ENCODE data around the gene NSUN3.
"Not testable (repeated sequence)": the region's sequence is repeated elsewhere in the genome, so short reads cannot be mapped to it uniquely, and the experiment has no call there.

NSUN3 gene

DNA sequence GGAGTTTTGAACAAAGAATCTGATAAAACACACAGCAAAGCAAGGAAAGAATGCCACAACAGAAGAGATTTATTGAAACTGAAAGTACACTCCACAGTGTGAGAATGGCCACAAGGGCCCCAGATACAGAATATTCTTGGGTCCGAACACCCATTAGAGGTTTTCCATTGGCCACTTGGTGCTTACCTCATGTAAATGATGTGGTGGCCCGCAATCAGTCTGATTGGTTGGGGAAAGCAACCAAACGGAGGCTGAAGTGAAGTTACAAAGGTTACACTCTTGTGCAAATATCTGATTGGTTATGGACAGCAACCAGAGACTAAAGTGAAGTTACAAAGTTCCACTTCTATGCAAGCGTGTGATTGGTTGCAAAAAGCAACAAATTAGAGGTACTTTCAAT is 20.4 kb downstream of the NSUN3 start:
- Histone ChIP-seq H3K36me3 (ENCODE audit: insufficient read depth, low read length) (peaks cover 3% of the 10 kb centered on the region; the same call in 1 of the 2 replicates), H3K4me1 (ENCODE audit: insufficient read depth, low read length) (peaks cover 4% of the 10 kb centered on the region; the same call in 1 of the 2 replicates), H3K9ac (ENCODE audit: low read depth, low read length) (no peak overlapping the region), H3K9me3 (ENCODE audit: control insufficient read depth, insufficient read depth, low read length) (no peaks in the 10 kb centered on the region)

DNA sequence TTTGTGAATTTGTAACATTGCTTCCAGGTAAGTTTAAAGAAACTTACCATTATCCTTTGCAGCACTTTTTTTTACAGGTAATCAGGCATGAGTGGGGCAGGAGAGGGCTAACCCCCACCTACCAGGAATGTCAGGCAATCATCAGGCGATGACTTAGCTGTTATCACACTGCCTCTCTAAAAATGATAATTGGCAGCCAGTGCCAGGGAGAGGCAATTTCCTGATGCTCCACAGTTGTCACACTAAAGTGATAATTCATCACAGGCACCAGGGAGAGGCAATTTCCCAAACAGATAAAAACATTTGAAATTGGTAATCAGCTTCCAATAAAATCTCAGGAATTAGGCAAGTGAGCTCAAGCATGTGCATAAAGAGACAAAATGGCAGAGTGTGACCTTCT is 26.3 kb downstream of the NSUN3 start:
- Histone ChIP-seq H3K4me1 (ENCODE audit: insufficient read depth, low read length) (no peaks in the 10 kb centered on the region), H3K36me3 (ENCODE audit: insufficient read depth, low read length) (no peaks in the 10 kb centered on the region; the same call in 1 of the 2 replicates), H3K9ac (ENCODE audit: low read depth, low read length) (no peak overlapping the region; the same call in 1 of the 2 replicates), H3K9me3 (ENCODE audit: control insufficient read depth, insufficient read depth, low read length) (no peaks in the 10 kb centered on the region)

DNA sequence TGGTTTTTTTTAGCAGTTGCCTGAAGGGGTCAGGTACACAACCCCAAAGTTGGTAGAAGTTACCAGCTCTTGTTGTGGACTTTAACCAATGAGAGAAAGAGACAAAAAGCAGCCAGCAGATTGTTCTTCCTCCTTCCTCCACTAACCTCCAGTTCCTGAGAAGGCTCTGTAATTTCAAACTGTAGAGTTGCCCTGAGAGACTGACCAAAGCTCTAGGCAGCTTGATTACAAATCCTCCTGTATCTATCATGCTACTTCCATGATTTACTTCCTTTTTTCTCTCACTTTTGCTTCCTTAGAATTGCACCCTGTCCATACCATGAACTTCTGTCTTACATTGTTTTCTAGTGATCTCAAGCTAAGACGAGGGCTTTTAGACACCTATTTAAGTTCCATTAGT is 29.2 kb downstream of the NSUN3 start:
- H3K9me3 ChIP-seq (ENCODE audit: control insufficient read depth, insufficient read depth, low read length): no peaks in the 10 kb centered on the region
- no peaks in the 10 kb centered on the region for H3K36me3 ChIP-seq (ENCODE audit: insufficient read depth, low read length)
- H3K9ac ChIP-seq (ENCODE audit: low read depth, low read length): no peak overlapping the region
- no peaks in the 10 kb centered on the region for H3K4me1 ChIP-seq (ENCODE audit: insufficient read depth, low read length)

DNA sequence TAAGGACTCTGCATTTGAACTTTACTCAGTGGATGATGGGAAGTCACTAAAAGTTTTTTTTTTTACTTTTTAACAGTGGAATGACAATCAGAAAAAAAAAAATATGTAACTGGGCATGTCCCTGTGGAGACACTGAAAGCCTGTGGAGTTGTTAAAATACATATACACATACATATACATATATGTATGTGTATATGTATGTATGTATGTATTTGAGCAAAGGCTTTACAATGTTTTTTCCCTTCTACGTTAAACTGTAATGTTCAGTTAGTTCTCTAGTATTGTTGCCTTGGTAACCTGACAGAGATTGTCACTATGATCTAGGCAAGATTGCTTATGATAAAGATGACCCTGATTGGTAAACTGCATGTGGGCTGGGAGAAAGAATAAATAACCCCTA is 30.3 kb downstream of the NSUN3 start:
- no peaks in the 10 kb centered on the region for H3K36me3 ChIP-seq (ENCODE audit: insufficient read depth, low read length)
- H3K9me3 ChIP-seq (ENCODE audit: control insufficient read depth, insufficient read depth, low read length): no peaks in the 10 kb centered on the region
- no peaks in the 10 kb centered on the region for H3K4me1 ChIP-seq (ENCODE audit: insufficient read depth, low read length)
- H3K9ac ChIP-seq (ENCODE audit: low read depth, low read length): no peak overlapping the region

DNA sequence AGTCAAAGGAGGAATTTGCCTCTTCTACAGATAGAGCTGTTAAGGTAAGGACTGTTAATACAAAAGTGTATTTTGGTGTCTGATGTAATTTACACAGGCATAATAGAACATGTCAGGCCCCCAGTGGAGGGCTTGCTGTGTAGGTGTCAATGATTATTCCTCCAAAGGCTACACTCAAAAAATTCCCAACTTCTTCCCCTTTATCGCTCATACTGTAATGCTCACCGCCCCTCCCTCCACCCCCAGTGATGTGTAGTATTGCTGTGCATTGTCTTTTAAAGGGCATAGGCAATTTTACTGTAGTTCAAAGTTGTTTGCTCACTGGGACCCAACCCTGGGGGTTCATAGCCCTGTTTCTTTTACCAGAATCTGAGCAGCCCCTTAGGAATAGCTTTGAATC is 32.2 kb downstream of the NSUN3 start:
- no peak overlapping the region for H3K9ac ChIP-seq (ENCODE audit: low read depth, low read length)
- no peaks in the 10 kb centered on the region for H3K4me1 ChIP-seq (ENCODE audit: insufficient read depth, low read length)
- H3K36me3 ChIP-seq (ENCODE audit: insufficient read depth, low read length): no peaks in the 10 kb centered on the region
- no peaks in the 10 kb centered on the region for H3K9me3 ChIP-seq (ENCODE audit: control insufficient read depth, insufficient read depth, low read length)

DNA sequence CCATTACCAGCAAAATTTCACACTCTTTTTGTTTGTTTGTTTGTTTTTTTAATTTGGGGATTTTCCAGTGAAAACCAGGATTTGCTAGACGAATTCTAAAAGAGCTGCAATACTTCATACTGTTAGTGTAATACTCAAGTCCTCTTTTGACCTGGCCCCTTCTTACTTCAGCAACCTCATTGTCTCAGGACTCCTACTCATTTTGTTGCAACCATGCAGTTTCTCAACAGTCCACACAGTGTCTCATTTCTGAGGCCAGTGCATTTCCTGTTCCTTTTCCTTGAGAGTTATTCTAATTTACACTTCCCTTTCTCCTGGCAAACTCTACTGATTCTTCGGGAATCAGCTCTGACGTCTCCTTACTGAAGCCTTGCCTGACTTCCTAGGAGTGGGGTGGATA is 35.6 kb downstream of the NSUN3 start:
- H3K36me3 ChIP-seq (ENCODE audit: insufficient read depth, low read length): no peaks in the 10 kb centered on the region

DNA sequence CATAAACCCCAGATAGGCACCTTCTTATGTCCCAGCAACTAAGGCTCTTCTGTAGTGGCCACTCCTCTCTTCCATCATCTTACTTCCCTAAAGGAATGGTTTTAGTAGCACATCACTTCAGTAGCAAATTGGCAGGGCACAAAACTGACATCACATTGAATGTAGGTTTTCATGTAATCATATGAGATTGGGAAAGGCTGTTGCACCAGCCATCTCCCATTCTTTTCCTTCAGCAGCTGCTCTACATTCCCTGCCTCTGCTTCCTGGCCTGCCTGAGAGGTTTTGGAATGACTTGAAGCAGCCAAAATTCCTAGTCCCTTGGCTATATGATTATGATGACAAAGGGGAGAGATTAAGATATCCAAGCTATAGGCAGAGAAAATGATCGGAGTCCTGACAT is 36.5 kb downstream of the NSUN3 start:
- H3K9me3 ChIP-seq (ENCODE audit: control insufficient read depth, insufficient read depth, low read length): no peaks in the 10 kb centered on the region
- no peaks in the 10 kb centered on the region for H3K4me1 ChIP-seq (ENCODE audit: insufficient read depth, low read length)
- no peak overlapping the region for H3K9ac ChIP-seq (ENCODE audit: low read depth, low read length)
- H3K36me3 ChIP-seq (ENCODE audit: insufficient read depth, low read length): no peaks in the 10 kb centered on the region

More for the DNA sequence above, 35.6 kb downstream of the NSUN3 start:
- Histone ChIP-seq H3K9ac (ENCODE audit: low read depth, low read length) (no peak overlapping the region), H3K4me1 (ENCODE audit: insufficient read depth, low read length) (no peaks in the 10 kb centered on the region), H3K9me3 (ENCODE audit: control insufficient read depth, insufficient read depth, low read length) (no peaks in the 10 kb centered on the region)

DNA sequence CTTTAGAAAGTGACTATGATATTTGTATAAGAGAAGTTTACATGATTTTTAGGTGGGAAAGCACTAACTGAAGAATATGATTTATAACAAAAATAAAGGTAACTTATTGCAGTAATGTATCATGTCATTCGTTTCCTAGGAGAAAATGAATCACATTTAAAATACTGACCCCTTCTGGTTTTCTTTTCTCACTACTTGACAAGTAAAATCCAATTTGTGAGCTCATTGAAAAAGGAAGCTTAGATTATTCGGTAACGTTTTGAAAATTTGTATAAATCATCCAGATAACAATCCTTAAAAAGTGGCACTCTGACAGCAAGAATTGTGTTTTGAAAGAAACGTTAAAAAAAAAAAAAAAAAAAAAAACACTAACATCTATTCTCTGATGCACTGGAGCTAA is 39.0 kb downstream of the NSUN3 start:
- no peak overlapping the region for H3K9ac ChIP-seq (ENCODE audit: low read depth, low read length)
- H3K9me3 ChIP-seq (ENCODE audit: control insufficient read depth, insufficient read depth, low read length): no peaks in the 10 kb centered on the region
- H3K4me1 ChIP-seq (ENCODE audit: insufficient read depth, low read length): no peaks in the 10 kb centered on the region
- H3K36me3 ChIP-seq (ENCODE audit: insufficient read depth, low read length): no peaks in the 10 kb centered on the region

DNA sequence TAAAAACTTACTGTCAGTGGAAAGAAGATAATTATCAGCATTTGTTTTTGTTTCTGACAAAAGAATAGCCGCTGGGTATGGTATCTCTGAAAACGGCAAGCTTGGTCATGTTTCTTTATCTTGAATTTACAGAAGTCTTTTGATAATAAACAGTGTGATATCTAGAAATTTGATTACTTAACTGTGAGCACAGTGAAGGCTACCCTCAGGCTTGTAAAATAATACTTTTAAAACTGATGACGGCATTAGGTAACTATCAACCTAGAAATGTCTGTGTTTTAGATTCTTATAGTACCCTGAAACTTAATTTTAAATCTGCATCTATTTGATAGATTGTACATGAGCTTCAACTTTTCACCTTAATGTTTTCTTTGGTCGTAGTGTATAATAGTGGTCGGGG is 43.4 kb downstream of the NSUN3 start:
- Histone ChIP-seq H3K4me1 (ENCODE audit: insufficient read depth, low read length) (no peaks in the 10 kb centered on the region), H3K36me3 (ENCODE audit: insufficient read depth, low read length) (no peaks in the 10 kb centered on the region), H3K9me3 (ENCODE audit: control insufficient read depth, insufficient read depth, low read length) (no peaks in the 10 kb centered on the region), H3K9ac (ENCODE audit: low read depth, low read length) (no peak overlapping the region)

DNA sequence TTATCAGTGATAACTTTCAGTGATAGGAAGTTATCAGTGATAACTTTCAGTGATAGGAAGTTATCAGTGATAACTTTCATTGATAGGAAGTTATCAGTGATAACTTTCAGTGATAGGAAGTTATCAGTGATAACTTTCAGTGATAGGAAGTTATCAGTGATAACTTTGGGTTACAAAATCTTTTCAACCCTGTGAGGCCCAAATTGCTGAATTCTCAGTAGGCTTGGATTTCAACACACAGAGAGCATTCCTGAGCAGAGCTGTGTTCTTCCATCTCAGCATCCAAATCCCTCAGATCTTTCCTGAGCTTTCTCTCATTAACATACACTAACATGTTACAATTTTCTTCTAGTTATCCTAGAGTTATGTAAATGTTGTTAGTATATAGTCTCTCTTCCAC is 47.4 kb downstream of the NSUN3 start:
- H3K36me3 ChIP-seq (ENCODE audit: insufficient read depth, low read length); H3K9ac ChIP-seq (ENCODE audit: low read depth, low read length); H3K9me3 ChIP-seq (ENCODE audit: control insufficient read depth, insufficient read depth, low read length); H3K4me1 ChIP-seq (ENCODE audit: insufficient read depth, low read length): not testable (repeated sequence)

DNA sequence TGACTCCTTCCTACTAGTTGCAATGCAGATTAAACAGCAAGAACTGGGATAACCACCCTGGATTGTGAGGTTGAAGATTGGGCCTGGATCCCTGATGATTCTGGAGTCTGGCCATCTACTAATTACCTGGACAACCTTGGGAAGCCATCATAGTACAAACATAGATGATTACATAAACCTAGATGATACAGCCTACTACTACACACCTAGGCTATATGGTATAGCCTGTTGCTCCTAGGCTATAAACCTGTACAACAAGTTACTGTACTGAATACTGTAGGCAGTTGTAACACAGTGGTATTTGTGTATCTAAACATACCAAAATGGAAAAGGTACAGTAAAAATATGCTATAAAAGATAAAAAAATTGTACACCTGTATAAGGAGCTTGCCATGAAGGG is 48.0 kb downstream of the NSUN3 start:
- Histone ChIP-seq H3K9me3 (ENCODE audit: control insufficient read depth, insufficient read depth, low read length) (no peaks in the 10 kb centered on the region), H3K9ac (ENCODE audit: low read depth, low read length) (no peak overlapping the region), H3K36me3 (ENCODE audit: insufficient read depth, low read length) (no peaks in the 10 kb centered on the region)

DNA sequence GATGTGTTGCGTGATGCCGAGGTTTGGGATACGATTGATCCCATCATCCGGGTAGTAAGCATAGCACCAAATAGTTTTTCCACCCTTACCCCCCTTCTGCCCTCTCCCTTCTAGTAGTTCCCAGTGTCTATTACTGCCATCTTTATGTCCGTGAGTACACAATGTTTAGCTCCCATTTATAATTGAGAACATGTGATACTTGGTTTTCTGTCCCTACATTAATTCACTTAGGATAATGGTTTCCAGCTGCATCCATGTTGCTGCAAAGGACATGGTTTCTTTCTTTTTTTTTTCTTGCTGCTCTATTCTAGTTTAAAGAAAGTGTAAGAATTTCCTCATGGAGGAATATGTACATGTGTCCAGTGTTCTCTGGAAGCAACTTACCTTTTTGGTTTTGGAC is 51.8 kb downstream of the NSUN3 start:
- Histone ChIP-seq H3K9me3 (ENCODE audit: control insufficient read depth, insufficient read depth, low read length) (no peaks in the 10 kb centered on the region), H3K36me3 (ENCODE audit: insufficient read depth, low read length) (no peaks in the 10 kb centered on the region), H3K9ac (ENCODE audit: low read depth, low read length) (no peak overlapping the region), H3K4me1 (ENCODE audit: insufficient read depth, low read length) (no peaks in the 10 kb centered on the region)

More for the DNA sequence above, 48.0 kb downstream of the NSUN3 start:
- H3K4me1 ChIP-seq (ENCODE audit: insufficient read depth, low read length): no peaks in the 10 kb centered on the region

DNA sequence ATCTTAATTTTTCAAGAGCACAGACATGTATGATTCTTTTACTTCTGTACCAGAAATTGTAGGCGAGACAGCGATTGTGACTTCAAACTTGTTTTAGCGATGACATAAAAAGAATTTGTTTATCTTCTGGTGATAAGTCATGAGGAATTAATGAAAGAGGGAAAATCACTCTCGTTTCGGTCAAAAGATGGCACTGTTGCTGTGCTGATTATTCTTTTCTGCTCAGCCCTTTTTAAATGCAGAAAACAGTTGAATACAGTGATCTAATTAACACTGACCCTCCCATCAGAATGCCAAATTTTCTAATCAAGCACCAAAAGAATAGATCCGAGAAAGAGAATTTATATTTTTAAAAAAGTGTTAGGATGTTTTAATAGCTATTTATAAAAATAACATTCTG is 52.6 kb downstream of the NSUN3 start:
- Histone ChIP-seq H3K9me3 (ENCODE audit: control insufficient read depth, insufficient read depth, low read length) (no peaks in the 10 kb centered on the region), H3K36me3 (ENCODE audit: insufficient read depth, low read length) (no peaks in the 10 kb centered on the region), H3K9ac (ENCODE audit: low read depth, low read length) (no peak overlapping the region), H3K4me1 (ENCODE audit: insufficient read depth, low read length) (no peaks in the 10 kb centered on the region)

DNA sequence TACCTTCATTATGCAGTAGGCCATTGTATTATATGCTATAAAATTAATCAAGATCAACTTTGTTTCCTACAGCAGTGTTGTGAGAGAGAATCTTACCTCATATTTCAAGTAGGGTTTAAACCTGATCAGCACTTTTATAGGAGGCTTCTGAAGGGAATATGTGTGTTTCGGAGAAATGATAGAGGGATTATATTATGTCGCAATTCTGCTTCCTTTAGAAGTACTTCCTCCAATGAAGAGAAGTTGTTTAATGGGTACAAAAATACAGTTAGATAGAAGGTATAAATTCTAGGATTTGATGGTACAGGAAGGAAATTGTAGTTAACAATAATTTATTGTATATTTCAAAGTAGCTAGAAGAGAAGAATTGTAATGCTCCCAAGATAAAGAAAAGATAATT is 54.9 kb downstream of the NSUN3 start:
- Histone ChIP-seq H3K9me3 (ENCODE audit: control insufficient read depth, insufficient read depth, low read length) (no peaks in the 10 kb centered on the region), H3K4me1 (ENCODE audit: insufficient read depth, low read length) (no peaks in the 10 kb centered on the region), H3K9ac (ENCODE audit: low read depth, low read length) (no peak overlapping the region), H3K36me3 (ENCODE audit: insufficient read depth, low read length) (no peaks in the 10 kb centered on the region)

DNA sequence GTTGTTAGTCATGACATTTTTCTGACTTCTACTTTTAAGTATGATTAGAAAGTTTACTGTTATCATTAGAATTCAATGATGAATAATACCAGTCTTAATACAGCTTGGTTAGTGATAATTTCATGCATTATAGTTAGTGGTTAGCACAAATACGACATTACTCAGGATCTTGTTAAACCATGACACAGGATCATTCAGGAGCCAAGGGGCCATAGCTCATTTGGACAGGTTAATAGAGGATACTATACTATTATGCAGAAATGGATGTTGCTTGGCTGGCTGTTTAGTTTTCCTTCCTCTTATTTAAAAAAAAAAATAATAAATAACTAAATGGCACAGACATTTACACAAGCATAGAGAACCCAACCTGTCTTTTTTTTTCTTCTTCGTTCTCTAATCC is 55.5 kb downstream of the NSUN3 start:
- no peak overlapping the region for H3K9ac ChIP-seq (ENCODE audit: low read depth, low read length)
- H3K36me3 ChIP-seq (ENCODE audit: insufficient read depth, low read length): no peaks in the 10 kb centered on the region
- no peaks in the 10 kb centered on the region for H3K4me1 ChIP-seq (ENCODE audit: insufficient read depth, low read length)
- H3K9me3 ChIP-seq (ENCODE audit: control insufficient read depth, insufficient read depth, low read length): no peaks in the 10 kb centered on the region

DNA sequence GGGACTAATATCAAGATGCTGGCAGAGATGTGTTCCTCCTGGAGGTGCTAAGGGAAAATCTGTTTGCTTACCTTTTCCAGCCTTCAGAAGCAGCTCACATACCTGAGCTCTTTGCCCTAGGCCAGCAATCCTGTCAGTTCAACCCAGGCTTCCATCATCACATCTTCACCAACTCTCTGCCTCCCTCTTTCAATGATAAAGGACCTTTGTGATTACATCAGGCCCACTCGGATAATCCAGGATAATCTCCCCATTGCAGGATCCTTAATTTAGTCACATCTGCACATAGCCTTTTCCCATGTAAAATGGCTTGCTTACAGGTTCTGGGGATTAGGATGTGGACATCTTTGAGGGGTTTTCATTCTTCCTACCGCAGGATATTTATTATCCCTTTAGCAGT is 58.3 kb downstream of the NSUN3 start:
- Histone ChIP-seq H3K9ac (ENCODE audit: low read depth, low read length) (no peak overlapping the region), H3K36me3 (ENCODE audit: insufficient read depth, low read length) (no peaks in the 10 kb centered on the region), H3K9me3 (ENCODE audit: control insufficient read depth, insufficient read depth, low read length) (no peaks in the 10 kb centered on the region), H3K4me1 (ENCODE audit: insufficient read depth, low read length) (no peaks in the 10 kb centered on the region)

All from ES-I3 (cell line).